ENCODE measurements around the gene POMGNT2. TPM values are rescaled to one million over a fixed set of nuclear protein-coding genes. Genes with fewer than 3 reads are reported as not detected.

Gene POMGNT2
- total and polyA plus RNA-seq, 2 experiments from 2014 or later, result 10.7 to 26.1 TPM

DNA sequence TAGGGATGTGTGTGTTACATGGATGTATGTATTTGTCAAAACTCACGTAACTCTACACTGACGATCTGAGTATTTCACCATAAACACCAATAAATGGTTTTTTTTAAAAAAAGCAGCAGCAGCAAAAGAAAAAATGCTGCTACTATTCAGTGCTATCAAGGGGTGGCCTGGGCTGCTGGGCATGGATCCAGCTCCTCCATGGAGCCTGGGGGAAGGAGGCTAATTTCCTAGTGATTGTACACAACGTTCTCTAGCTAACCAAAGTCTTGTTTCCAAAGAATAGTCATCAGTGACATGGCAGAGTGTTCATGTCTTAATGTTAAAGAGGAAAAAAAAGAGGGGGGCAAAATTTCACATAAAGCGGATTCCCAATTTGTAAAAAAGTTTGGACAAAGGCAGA lies 29.0 kb downstream of the POMGNT2 start:
- Histone ChIP-seq H3K27ac (ENCODE audit: low read depth) (no peak overlapping the region), H3K4me1 (ENCODE audit: insufficient read depth) (no peaks in the 10 kb centered on the region), H3K36me3 (ENCODE audit: insufficient read depth) (no peaks in the 10 kb centered on the region), H3F3A (replicated peaks; ENCODE audit: low read depth) (no peaks in the 10 kb centered on the region), H3K79me2 (replicated peaks; ENCODE audit: insufficient read depth) (no peaks in the 10 kb centered on the region), H3K27me3 (ENCODE audit: insufficient read depth) (no peaks in the 10 kb centered on the region), H3K4me2 (no peak overlapping the region), H3K9me2 (ENCODE audit: insufficient read depth) (peaks cover 8% of the 10 kb centered on the region; the same call in 1 of the 2 replicates), H3K4me3 (no peak overlapping the region), H4K20me1 (replicated peaks; ENCODE audit: insufficient read depth) (no peaks in the 10 kb centered on the region), H2AFZ (no peak overlapping the region)
- no peak overlapping the region for H3K27ac Mint-ChIP-seq
- no peak for TF ChIP-seq ZNF114 (CRISPR knock-in tag; IDR thresholded peaks at IDR 0.05)
- no peak for TF ChIP-seq JUNB (IDR thresholded peaks at IDR 0.05; ENCODE audit: unreplicated experiment)
- TF ChIP-seq EZH2phosphoT487 (IDR thresholded peaks at IDR 0.05; ENCODE audit: unreplicated experiment), result no peak
- TF ChIP-seq, protein P1, sequence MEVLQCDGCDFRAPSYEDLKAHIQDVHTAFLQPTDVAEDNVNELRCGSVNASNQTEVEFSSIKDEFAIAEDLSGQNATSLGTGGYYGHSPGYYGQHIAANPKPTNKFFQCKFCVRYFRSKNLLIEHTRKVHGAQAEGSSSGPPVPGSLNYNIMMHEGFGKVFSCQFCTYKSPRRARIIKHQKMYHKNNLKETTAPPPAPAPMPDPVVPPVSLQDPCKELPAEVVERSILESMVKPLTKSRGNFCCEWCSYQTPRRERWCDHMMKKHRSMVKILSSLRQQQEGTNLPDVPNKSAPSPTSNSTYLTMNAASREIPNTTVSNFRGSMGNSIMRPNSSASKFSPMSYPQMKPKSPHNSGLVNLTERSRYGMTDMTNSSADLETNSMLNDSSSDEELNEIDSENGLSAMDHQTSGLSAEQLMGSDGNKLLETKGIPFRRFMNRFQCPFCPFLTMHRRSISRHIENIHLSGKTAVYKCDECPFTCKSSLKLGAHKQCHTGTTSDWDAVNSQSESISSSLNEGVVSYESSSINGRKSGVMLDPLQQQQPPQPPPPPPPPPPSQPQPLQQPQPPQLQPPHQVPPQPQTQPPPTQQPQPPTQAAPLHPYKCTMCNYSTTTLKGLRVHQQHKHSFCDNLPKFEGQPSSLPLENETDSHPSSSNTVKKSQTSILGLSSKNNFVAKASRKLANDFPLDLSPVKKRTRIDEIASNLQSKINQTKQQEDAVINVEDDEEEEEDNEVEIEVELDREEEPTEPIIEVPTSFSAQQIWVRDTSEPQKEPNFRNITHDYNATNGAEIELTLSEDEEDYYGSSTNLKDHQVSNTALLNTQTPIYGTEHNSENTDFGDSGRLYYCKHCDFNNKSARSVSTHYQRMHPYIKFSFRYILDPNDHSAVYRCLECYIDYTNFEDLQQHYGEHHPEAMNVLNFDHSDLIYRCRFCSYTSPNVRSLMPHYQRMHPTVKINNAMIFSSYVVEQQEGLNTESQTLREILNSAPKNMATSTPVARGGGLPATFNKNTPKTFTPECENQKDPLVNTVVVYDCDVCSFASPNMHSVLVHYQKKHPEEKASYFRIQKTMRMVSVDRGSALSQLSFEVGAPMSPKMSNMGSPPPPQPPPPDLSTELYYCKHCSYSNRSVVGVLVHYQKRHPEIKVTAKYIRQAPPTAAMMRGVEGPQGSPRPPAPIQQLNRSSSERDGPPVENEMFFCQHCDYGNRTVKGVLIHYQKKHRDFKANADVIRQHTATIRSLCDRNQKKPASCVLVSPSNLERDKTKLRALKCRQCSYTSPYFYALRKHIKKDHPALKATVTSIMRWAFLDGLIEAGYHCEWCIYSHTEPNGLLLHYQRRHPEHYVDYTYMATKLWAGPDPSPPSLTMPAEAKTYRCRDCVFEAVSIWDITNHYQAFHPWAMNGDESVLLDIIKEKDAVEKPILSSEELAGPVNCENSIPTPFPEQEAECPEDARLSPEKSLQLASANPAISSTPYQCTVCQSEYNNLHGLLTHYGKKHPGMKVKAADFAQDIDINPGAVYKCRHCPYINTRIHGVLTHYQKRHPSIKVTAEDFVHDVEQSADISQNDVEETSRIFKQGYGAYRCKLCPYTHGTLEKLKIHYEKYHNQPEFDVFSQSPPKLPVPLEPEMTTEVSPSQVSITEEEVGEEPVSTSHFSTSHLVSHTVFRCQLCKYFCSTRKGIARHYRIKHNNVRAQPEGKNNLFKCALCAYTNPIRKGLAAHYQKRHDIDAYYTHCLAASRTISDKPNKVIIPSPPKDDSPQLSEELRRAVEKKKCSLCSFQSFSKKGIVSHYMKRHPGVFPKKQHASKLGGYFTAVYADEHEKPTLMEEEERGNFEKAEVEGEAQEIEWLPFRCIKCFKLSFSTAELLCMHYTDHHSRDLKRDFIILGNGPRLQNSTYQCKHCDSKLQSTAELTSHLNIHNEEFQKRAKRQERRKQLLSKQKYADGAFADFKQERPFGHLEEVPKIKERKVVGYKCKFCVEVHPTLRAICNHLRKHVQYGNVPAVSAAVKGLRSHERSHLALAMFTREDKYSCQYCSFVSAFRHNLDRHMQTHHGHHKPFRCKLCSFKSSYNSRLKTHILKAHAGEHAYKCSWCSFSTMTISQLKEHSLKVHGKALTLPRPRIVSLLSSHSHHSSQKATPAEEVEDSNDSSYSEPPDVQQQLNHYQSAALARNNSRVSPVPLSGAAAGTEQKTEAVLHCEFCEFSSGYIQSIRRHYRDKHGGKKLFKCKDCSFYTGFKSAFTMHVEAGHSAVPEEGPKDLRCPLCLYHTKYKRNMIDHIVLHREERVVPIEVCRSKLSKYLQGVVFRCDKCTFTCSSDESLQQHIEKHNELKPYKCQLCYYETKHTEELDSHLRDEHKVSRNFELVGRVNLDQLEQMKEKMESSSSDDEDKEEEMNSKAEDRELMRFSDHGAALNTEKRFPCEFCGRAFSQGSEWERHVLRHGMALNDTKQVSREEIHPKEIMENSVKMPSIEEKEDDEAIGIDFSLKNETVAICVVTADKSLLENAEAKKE (CRISPR knock-in tag; IDR thresholded peaks at IDR 0.05), result no peak
- TF ChIP-seq, protein P2, sequence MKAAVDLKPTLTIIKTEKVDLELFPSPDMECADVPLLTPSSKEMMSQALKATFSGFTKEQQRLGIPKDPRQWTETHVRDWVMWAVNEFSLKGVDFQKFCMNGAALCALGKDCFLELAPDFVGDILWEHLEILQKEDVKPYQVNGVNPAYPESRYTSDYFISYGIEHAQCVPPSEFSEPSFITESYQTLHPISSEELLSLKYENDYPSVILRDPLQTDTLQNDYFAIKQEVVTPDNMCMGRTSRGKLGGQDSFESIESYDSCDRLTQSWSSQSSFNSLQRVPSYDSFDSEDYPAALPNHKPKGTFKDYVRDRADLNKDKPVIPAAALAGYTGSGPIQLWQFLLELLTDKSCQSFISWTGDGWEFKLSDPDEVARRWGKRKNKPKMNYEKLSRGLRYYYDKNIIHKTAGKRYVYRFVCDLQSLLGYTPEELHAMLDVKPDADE (IDR thresholded peaks at IDR 0.05), result no peak
- TF ChIP-seq, protein P3, sequence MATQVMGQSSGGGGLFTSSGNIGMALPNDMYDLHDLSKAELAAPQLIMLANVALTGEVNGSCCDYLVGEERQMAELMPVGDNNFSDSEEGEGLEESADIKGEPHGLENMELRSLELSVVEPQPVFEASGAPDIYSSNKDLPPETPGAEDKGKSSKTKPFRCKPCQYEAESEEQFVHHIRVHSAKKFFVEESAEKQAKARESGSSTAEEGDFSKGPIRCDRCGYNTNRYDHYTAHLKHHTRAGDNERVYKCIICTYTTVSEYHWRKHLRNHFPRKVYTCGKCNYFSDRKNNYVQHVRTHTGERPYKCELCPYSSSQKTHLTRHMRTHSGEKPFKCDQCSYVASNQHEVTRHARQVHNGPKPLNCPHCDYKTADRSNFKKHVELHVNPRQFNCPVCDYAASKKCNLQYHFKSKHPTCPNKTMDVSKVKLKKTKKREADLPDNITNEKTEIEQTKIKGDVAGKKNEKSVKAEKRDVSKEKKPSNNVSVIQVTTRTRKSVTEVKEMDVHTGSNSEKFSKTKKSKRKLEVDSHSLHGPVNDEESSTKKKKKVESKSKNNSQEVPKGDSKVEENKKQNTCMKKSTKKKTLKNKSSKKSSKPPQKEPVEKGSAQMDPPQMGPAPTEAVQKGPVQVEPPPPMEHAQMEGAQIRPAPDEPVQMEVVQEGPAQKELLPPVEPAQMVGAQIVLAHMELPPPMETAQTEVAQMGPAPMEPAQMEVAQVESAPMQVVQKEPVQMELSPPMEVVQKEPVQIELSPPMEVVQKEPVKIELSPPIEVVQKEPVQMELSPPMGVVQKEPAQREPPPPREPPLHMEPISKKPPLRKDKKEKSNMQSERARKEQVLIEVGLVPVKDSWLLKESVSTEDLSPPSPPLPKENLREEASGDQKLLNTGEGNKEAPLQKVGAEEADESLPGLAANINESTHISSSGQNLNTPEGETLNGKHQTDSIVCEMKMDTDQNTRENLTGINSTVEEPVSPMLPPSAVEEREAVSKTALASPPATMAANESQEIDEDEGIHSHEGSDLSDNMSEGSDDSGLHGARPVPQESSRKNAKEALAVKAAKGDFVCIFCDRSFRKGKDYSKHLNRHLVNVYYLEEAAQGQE (IDR thresholded peaks at IDR 0.05; ENCODE audit: unreplicated experiment), result no peak
- no peak for TF ChIP-seq ZNF331 (CRISPR knock-in tag; IDR thresholded peaks at IDR 0.05; ENCODE audit: low read depth)
- no peak for TF ChIP-seq CREB1 (CRISPR knock-in tag; IDR thresholded peaks at IDR 0.05; ENCODE audit: low read depth)
- TF ChIP-seq NANOG (IDR thresholded peaks at IDR 0.05; ENCODE audit: borderline replicate concordance), result no peak
- TF ChIP-seq STAT1 (IDR thresholded peaks at IDR 0.05; ENCODE audit: unreplicated experiment), result no peak
- TF ChIP-seq POLR2AphosphoS5 (IDR thresholded peaks at IDR 0.05; ENCODE audit: low read depth), result no peak
- no peak for TF ChIP-seq EZH2 (IDR thresholded peaks at IDR 0.05; ENCODE audit: low read depth, unreplicated experiment)
- TF ChIP-seq, protein P4, sequence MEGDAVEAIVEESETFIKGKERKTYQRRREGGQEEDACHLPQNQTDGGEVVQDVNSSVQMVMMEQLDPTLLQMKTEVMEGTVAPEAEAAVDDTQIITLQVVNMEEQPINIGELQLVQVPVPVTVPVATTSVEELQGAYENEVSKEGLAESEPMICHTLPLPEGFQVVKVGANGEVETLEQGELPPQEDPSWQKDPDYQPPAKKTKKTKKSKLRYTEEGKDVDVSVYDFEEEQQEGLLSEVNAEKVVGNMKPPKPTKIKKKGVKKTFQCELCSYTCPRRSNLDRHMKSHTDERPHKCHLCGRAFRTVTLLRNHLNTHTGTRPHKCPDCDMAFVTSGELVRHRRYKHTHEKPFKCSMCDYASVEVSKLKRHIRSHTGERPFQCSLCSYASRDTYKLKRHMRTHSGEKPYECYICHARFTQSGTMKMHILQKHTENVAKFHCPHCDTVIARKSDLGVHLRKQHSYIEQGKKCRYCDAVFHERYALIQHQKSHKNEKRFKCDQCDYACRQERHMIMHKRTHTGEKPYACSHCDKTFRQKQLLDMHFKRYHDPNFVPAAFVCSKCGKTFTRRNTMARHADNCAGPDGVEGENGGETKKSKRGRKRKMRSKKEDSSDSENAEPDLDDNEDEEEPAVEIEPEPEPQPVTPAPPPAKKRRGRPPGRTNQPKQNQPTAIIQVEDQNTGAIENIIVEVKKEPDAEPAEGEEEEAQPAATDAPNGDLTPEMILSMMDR (conservative IDR thresholded peaks at IDR 0.05; ENCODE audit: low read depth in 2 of 2), result no peak
- no peaks in the 10 kb centered on the region for H3K27me3 Mint-ChIP-seq (ENCODE audit: insufficient read depth, low read depth, poor library complexity)
- H3K36me3 Mint-ChIP-seq (ENCODE audit: low read depth), result peaks cover 36% of the 10 kb centered on the region
- no peaks in the 10 kb centered on the region for H3K4me1 Mint-ChIP-seq
- H3K9me3 Mint-ChIP-seq, result peaks cover 7% of the 10 kb centered on the region; the same call in 1 of the 3 replicates
- DNase-seq (ENCODE audit: low spot score) (no peak), ATAC-seq (no peak)
- H3K4me3 Mint-ChIP-seq, result no peak overlapping the region
